ENCODE measurements around the gene CIART. TPM values are rescaled to one million over a fixed set of nuclear protein-coding genes. Genes with fewer than 3 reads are reported as not detected.

Gene CIART
- total RNA-seq, 1 donor from 2014 or later: 2.9 TPM

DNA sequence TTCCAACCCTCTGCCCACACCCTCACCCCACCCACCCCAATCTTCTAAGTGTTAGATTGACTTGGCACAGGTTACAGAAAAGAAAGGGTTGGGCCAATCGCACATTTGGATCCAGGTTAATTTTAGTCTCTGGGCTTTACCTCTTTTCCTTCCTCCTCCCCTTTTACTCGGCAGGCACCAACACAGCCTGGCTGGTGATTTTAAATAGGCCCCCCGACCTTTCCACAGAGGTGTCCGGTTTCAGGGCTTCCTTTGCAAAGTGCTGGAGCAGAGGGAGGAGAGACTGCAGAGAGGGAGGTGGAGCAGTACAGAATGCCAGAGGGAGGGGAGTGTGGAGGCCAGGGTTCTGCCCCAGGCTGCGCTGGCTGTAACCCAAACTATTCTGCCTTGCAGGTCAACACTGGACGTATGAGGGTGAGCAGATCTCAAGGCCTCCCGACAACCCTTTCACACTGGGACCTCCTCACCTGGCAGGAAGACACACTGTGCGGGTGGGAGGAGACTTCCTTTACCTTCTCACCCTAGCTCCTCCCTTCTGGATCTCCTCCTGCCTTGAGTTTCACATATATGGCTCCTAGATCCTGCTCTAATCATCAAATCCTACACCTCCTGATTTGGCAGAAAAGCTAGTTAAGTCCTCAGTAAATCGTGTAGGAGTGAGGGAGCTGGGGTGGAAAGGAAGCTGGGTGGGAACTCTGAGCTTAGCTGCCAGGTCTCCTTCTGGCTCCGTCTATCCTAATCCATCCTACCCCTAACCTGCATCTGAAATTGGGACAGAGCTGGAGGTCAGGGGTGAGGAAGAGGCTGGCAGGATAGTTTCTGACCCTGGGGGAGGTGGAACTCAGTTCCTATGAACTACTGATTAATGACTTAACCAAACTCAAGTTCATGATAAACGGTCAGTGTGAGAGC lies 22.3 kb upstream of the CIART start:
- peak overlapping the region; percentile 11 for H3K4me3 ChIP-seq (ENCODE audit: low read depth, low read length)
- no peaks in the 10 kb centered on the region for H3K36me3 ChIP-seq (ENCODE audit: control insufficient read depth, insufficient read depth, low read length)
- DNase-seq (ENCODE audit: low read depth) (peak; percentile 69), FAIRE-seq (no peak)
- H3K27me3 ChIP-seq (ENCODE audit: control insufficient read depth, insufficient read depth, low read length): no peaks in the 10 kb centered on the region
- TF ChIP-seq, protein P1, sequence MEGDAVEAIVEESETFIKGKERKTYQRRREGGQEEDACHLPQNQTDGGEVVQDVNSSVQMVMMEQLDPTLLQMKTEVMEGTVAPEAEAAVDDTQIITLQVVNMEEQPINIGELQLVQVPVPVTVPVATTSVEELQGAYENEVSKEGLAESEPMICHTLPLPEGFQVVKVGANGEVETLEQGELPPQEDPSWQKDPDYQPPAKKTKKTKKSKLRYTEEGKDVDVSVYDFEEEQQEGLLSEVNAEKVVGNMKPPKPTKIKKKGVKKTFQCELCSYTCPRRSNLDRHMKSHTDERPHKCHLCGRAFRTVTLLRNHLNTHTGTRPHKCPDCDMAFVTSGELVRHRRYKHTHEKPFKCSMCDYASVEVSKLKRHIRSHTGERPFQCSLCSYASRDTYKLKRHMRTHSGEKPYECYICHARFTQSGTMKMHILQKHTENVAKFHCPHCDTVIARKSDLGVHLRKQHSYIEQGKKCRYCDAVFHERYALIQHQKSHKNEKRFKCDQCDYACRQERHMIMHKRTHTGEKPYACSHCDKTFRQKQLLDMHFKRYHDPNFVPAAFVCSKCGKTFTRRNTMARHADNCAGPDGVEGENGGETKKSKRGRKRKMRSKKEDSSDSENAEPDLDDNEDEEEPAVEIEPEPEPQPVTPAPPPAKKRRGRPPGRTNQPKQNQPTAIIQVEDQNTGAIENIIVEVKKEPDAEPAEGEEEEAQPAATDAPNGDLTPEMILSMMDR (IDR thresholded peaks at IDR 0.05; ENCODE audit: insufficient read depth, low read length, severe bottlenecking): no peak

DNA sequence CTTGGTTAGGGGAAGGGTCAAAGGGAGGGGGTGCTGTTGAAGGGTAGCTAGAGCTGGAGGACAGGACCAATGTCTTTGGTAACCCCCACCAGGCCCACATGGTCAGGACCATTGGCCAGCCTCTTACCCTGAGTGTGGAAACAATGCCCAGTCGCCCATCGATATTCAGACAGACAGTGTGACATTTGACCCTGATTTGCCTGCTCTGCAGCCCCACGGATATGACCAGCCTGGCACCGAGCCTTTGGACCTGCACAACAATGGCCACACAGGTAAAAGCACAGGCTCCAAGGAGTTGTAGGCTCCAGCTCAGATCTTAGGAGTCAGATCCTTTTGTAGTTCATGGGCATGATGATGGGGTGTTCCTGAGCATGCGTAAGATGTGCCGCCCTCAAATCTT lies 21.0 kb upstream of the CIART start:
- FAIRE-seq (no peak), DNase-seq (ENCODE audit: low read depth) (no peak)
- no peak overlapping the region for H3K4me3 ChIP-seq (ENCODE audit: low read depth, low read length)
- TF ChIP-seq, protein P1 (IDR thresholded peaks at IDR 0.05; ENCODE audit: insufficient read depth, low read length, severe bottlenecking): no peak
- H3K27me3 ChIP-seq (ENCODE audit: control insufficient read depth, insufficient read depth, low read length): no peaks in the 10 kb centered on the region
- peaks cover 4% of the 10 kb centered on the region for H3K36me3 ChIP-seq (ENCODE audit: control insufficient read depth, insufficient read depth, low read length)

DNA sequence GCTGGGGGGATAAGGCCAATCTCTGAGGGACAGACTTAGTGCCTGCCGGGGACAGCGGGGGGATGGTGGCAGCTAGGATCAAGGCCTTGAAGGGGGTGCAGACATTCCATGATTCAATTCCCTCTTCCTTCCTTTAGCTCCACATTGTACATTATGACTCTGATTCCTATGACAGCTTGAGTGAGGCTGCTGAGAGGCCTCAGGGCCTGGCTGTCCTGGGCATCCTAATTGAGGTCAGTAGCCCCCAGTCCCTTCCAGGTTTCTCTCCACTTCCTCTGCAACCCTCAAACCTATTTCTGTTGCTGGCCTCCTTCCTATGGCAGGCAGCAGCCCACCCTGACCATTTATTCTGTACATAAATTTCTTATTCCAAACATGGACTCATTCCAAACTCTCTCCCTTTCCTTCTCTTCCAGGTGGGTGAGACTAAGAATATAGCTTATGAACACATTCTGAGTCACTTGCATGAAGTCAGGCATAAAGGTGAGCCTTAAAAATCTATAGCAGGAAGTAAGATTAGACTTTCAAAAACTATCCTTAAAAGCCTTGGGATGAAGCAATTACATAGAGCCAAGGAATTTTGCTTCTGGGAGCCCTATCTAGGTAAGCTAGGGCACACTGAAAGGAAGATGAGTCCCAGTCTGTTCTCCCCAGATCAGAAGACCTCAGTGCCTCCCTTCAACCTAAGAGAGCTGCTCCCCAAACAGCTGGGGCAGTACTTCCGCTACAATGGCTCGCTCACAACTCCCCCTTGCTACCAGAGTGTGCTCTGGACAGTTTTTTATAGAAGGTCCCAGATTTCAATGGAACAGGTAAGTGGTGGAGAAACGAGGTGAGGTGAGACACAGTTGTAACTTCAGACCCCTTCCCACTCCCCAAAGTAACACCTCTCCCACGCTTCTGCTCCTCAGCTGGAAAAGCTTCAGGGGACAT lies 19.7 kb upstream of the CIART start:
- DNase-seq (ENCODE audit: low read depth): peak; percentile 89
- Histone ChIP-seq H3K4me3 (ENCODE audit: low read depth, low read length) (no peak overlapping the region), H3K27me3 (ENCODE audit: control insufficient read depth, insufficient read depth, low read length) (no peaks in the 10 kb centered on the region), H3K36me3 (ENCODE audit: control insufficient read depth, insufficient read depth, low read length) (peaks cover 8% of the 10 kb centered on the region)
- TF ChIP-seq, protein P1 (IDR thresholded peaks at IDR 0.05; ENCODE audit: insufficient read depth, low read length, severe bottlenecking): no peak
- FAIRE-seq: no peak

DNA sequence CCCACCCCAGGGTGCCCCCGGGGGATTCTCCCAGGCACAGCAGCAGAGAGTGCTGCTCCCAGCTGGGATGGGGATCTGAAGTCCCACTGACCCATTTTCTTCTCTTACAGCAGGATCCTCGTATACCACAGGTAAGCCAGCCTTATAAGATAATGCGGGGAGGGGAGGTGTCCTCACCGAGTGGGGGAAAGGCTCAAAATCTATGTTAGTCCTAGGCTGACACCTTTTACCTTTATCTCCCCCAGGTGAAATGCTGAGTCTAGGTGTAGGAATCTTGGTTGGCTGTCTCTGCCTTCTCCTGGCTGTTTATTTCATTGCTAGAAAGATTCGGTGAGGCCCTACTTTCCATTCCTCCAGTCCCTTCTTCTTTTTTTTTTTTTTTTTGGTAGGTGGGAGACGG lies 18.8 kb upstream of the CIART start:
- FAIRE-seq (no peak), DNase-seq (ENCODE audit: low read depth) (no peak)
- peaks cover 8% of the 10 kb centered on the region for H3K36me3 ChIP-seq (ENCODE audit: control insufficient read depth, insufficient read depth, low read length)
- no peak overlapping the region for H3K4me3 ChIP-seq (ENCODE audit: low read depth, low read length)
- H3K27me3 ChIP-seq (ENCODE audit: control insufficient read depth, insufficient read depth, low read length): no peaks in the 10 kb centered on the region
- TF ChIP-seq, protein P1 (IDR thresholded peaks at IDR 0.05; ENCODE audit: insufficient read depth, low read length, severe bottlenecking): no peak

DNA sequence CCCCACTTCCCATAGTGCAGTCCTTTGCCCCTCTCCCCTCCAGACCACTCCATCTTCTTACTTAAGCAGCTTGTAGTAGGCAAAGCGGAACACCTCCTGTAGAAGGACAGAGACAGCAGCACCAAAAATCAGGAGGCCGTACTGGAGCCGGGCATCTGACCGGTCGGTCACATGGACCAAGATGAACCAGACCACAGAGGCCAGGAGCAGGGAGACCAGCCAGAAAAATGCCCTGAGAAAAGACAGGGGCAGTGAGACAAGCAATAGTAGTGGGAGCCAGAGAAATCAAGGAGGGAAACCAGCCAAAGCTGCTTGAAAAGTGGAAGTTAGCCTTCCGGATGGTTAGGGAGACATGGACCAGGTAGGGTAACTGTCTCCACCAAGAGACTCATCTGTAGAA lies 14.5 kb upstream of the CIART start:
- TF ChIP-seq, protein P1 (IDR thresholded peaks at IDR 0.05; ENCODE audit: insufficient read depth, low read length, severe bottlenecking): no peak
- H3K27me3 ChIP-seq (ENCODE audit: control insufficient read depth, insufficient read depth, low read length): no peaks in the 10 kb centered on the region
- peak overlapping the region; percentile 90 for H3K4me3 ChIP-seq (ENCODE audit: low read depth, low read length)
- H3K36me3 ChIP-seq (ENCODE audit: control insufficient read depth, insufficient read depth, low read length): peaks cover 8% of the 10 kb centered on the region
- DNase-seq (ENCODE audit: low read depth) (no peak), FAIRE-seq (no peak)

Measured in bronchial epithelial cell (primary cell).